PC-9 (cell line): ENCODE measurements around the gene CDC27. TPM values are rescaled to one million over a fixed set of nuclear protein-coding genes. Genes with fewer than 3 reads are reported as not detected.
A peak's percentile ranks its signal among the peaks of the same experiment; 100 is the strongest.

Experiments used
- BruUV-seq: library from RNA; stranded (reverse); fragments of 400-500 nt; replicated peaks from 2 replicates; lab custom pipeline; 2021; lab: Mats Ljungman, UMichigan
- CTCF ChIA-PET: fragments of 300-600 bp; sonication (Branson Sonifier 250); formaldehyde crosslinking; loops from one replicate; lab custom pipeline; 2022; ENCODE audit warnings: antibody characterized with exemption; lab: Charles Lee
- POLR2A ChIA-PET: fragments of 300-600 bp; sonication (Branson Sonifier 250); formaldehyde crosslinking; loops from one replicate; lab custom pipeline; 2022; ENCODE audit warnings: antibody characterized with exemption; ENCODE audit not compliant: unreplicated experiment; lab: Charles Lee
- DNase-seq, 2 experiments: peaks; one replicate each; pipeline versions ENCODE4 v3.0.0 to v3.0.0-alpha.2; 2015 to 2022; ENCODE audit warnings: mixed read lengths in 1 of 2
- H2AFZ ChIP-seq: fragments of 200-600 bp; sonication (generic); 2 replicates; pipeline ENCODE4 v1.8.1; 2017; ENCODE audit warnings: antibody characterized with exemption
- H3F3A ChIP-seq: fragments of 200-600 bp; sonication (generic); 2 replicates; pipeline ENCODE4 v1.8.1; 2017; ENCODE audit warnings: antibody characterized with exemption, mild to moderate bottlenecking, low read depth; ENCODE audit not compliant: insufficient read depth
- H3K27ac ChIP-seq: fragments of 200-600 bp; sonication (generic); 2 replicates; pipeline ENCODE4 v1.6.1; 2016; ENCODE audit warnings: mixed run types
- H3K27me3 ChIP-seq: fragments of 200-600 bp; sonication (generic); 2 replicates; pipeline ENCODE4 v1.6.1; 2016; ENCODE audit warnings: low read depth, mixed run types; ENCODE audit not compliant: insufficient read depth
- H3K36me3 ChIP-seq: fragments of 200-600 bp; sonication (generic); 2 replicates; pipeline ENCODE4 v1.6.1; 2016; ENCODE audit warnings: low read depth, mixed run types
- H3K4me1 ChIP-seq: fragments of 200-600 bp; sonication (generic); replicated peaks from 2 replicates; pipeline ENCODE4 v1.6.1; 2016; ENCODE audit warnings: mixed run types; ENCODE audit not compliant: insufficient read depth
- H3K4me2 ChIP-seq: fragments of 200-600 bp; sonication (generic); 2 replicates; pipeline ENCODE4 v1.6.1; 2017; ENCODE audit warnings: mixed run types
- H3K4me3 ChIP-seq: fragments of 200-600 bp; sonication (generic); 2 replicates; pipeline ENCODE4 v1.6.1; 2016; ENCODE audit warnings: mixed run types
- H3K79me2 ChIP-seq: fragments of 200-600 bp; sonication (generic); 2 replicates; pipeline ENCODE4 v1.6.1; 2017; ENCODE audit warnings: low read depth, mixed run types
- H3K9me2 ChIP-seq: fragments of 200-600 bp; sonication (generic); 2 replicates; pipeline ENCODE4 v1.8.1; 2017; ENCODE audit warnings: mild to moderate bottlenecking; ENCODE audit not compliant: insufficient read depth
- H3K9me3 ChIP-seq: fragments of 200-600 bp; sonication (generic); 2 replicates; pipeline ENCODE4 v1.8.1; 2016; ENCODE audit warnings: low read depth; ENCODE audit not compliant: insufficient read depth
- H4K20me1 ChIP-seq: fragments of 200-600 bp; sonication (generic); 2 replicates; pipeline ENCODE4 v1.8.1; 2017; ENCODE audit not compliant: insufficient read depth
- CTCF ChIP-seq: fragments of 200-600 bp; sonication (generic); conservative IDR thresholded peaks from 2 replicates; pipeline ENCODE4 v1.6.1; 2017; ENCODE audit warnings: mixed run types, antibody characterized with exemption, mild to moderate bottlenecking, moderate library complexity
- EZH2 ChIP-seq: fragments of 200-600 bp; sonication (generic); IDR thresholded peaks from 2 replicates; pipeline ENCODE4 v1.8.0; 2017; ENCODE audit warnings: antibody characterized with exemption, low read depth
- intact Hi-C: fragments of 100-400 bp; cut with micrococcal nuclease; formaldehyde crosslinking; loops from one replicate; pipeline ENCODE4 v1.10.0; 2022; ENCODE audit not compliant: unreplicated experiment
- total RNA-seq: library from RNA; stranded (reverse); gene quantifications from 2 replicates; pipeline ENCODE4 v1.2.3, GENCODE V29; 2021

Gene CDC27
- total RNA-seq, 1 experiment from 2014 or later: 94.3 TPM

- Histone ChIP-seq H3K4me3 (no peak overlapping the region), H2AFZ (no peak overlapping the region), H3K36me3 (peaks cover 12% of the 10 kb centered on the region; the same call in 1 of the 2 replicates), H3K9me2 (no peaks in the 10 kb centered on the region), H3K79me2 (peaks cover 33% of the 10 kb centered on the region), H3K9me3 (no peaks in the 10 kb centered on the region), H3K27me3 (no peaks in the 10 kb centered on the region), H3K27ac (no peak overlapping the region), H4K20me1 (peaks cover 12% of the 10 kb centered on the region), H3K4me1 (peaks cover 28% of the 10 kb centered on the region), H3K4me2 (no peak overlapping the region), H3F3A (peaks cover 16% of the 10 kb centered on the region)
- no peak for DNase-seq
- intact Hi-C loops: no loop called here
- BruUV-seq: no TSS peak
- ChIA-PET POLR2A (no interaction called here), CTCF (no interaction called here)
- TF ChIP-seq CTCF (no peak), EZH2 (no peak)
Measured at GRCh38 chr17:47190770-47191169, 1.7 kb upstream of the CDC27 start.

GRCh38 chr17:47190243-47190642, 1.1 kb upstream of the CDC27 start:
- peak overlapping the region; percentile 71; the same call in 1 of the 2 replicates for H3K4me2 ChIP-seq
- CTCF ChIA-PET: no interaction called here
- POLR2A ChIA-PET: interaction anchor here (0.6 to 0.7 kb wide), 2 partner anchors 14 to 335 kb away, joined by 3 to 9 read pairs; no protein-coding TSS in a partner anchor

GRCh38 chr17:47189732-47190237, 690 bp upstream of the CDC27 start:
- Histone ChIP-seq H3K4me1 (peaks cover 32% of the 10 kb centered on the region), H2AFZ (peak overlapping the region; percentile 75), H3K36me3 (peaks cover 13% of the 10 kb centered on the region; the same call in 1 of the 2 replicates), H3K4me2 (peak overlapping the region; percentile 71), H3K27ac (peak overlapping the region; percentile 24; the same call in 1 of the 2 replicates), H3K79me2 (peaks cover 43% of the 10 kb centered on the region), H4K20me1 (peaks cover 19% of the 10 kb centered on the region), H3K27me3 (no peaks in the 10 kb centered on the region), H3K9me3 (no peaks in the 10 kb centered on the region), H3F3A (peaks cover 21% of the 10 kb centered on the region), H3K4me3 (peak overlapping the region; percentile 87), H3K9me2 (no peaks in the 10 kb centered on the region)
- ChIA-PET CTCF (interaction anchor here (0.6 kb wide), 1 partner anchor 768 kb away, joined by 3 read pairs; the partner anchor contains the start of gene PRR15L), POLR2A (interaction anchor here (0.6 to 0.7 kb wide), 3 partner anchors 14 to 334 kb away, joined by 3 to 9 read pairs (median 3); no protein-coding TSS in a partner anchor)
- intact Hi-C loops: no loop called here
- TSS peak; percentile 65 for BruUV-seq
- no peak for DNase-seq
- TF ChIP-seq EZH2: no peak
- TF ChIP-seq CTCF: no peak

More at GRCh38 chr17:47190243-47190642, 1.1 kb upstream of the CDC27 start:
- no peak for DNase-seq
- 0 out of 2 replicates have a peak overlapping the region, but pooled peaks have one; percentile 75 for H2AFZ ChIP-seq
- peaks cover 20% of the 10 kb centered on the region for H3F3A ChIP-seq
- no peak overlapping the region for H3K27ac ChIP-seq
- H3K79me2 ChIP-seq: peaks cover 38% of the 10 kb centered on the region
- H3K4me3 ChIP-seq: no peak overlapping the region
- peaks cover 17% of the 10 kb centered on the region for H4K20me1 ChIP-seq
- intact Hi-C loops: no loop called here
- TF ChIP-seq EZH2 (no peak), CTCF (no peak)
- no peaks in the 10 kb centered on the region for H3K27me3 ChIP-seq
- no peaks in the 10 kb centered on the region for H3K9me3 ChIP-seq
- H3K4me1 ChIP-seq: peaks cover 32% of the 10 kb centered on the region
- H3K36me3 ChIP-seq: peaks cover 13% of the 10 kb centered on the region; the same call in 1 of the 2 replicates
- H3K9me2 ChIP-seq: no peaks in the 10 kb centered on the region
- no TSS peak for BruUV-seq
